ENCODE data around the gene SDK1. TPM values are rescaled to one million over a fixed set of nuclear protein-coding genes. Genes with fewer than 3 reads are reported as not detected.

The SDK1 gene
- total RNA-seq, 1 experiment from 2014 or later = 1.8 TPM

- no peak for DNase-seq (ENCODE audit: low spot score)
Observed at GRCh38 chr7:3866277-3866676, 565.2 kb downstream of the SDK1 start.

GRCh38 chr7:3867863-3868262 is 566.8 kb downstream of the SDK1 start:
- DNase-seq (ENCODE audit: low spot score) = peak; percentile 28

- DNase-seq (ENCODE audit: low spot score) = no peak
Observed at GRCh38 chr7:3879355-3880075, 578.5 kb downstream of the SDK1 start.

- DNase-seq (ENCODE audit: low spot score) = no peak
Observed at GRCh38 chr7:3880228-3880987, 579.4 kb downstream of the SDK1 start.

GRCh38 chr7:3882782-3883181 is 581.7 kb downstream of the SDK1 start:
- DNase-seq (ENCODE audit: low spot score) = no peak

- DNase-seq (ENCODE audit: low spot score) = peak; percentile 11
Observed at GRCh38 chr7:3884543-3884942, 583.5 kb downstream of the SDK1 start.

- no peak for DNase-seq (ENCODE audit: low spot score)
Observed at GRCh38 chr7:3887096-3887690, 586.1 kb downstream of the SDK1 start.

GRCh38 chr7:3888096-3888495 is 587.0 kb downstream of the SDK1 start:
- DNase-seq (ENCODE audit: low spot score) = peak; percentile 34

- no peak for DNase-seq (ENCODE audit: low spot score)
Observed at GRCh38 chr7:3892157-3892556, 591.1 kb downstream of the SDK1 start.

- DNase-seq (ENCODE audit: low spot score) = no peak
Observed at GRCh38 chr7:3892686-3893085, 591.6 kb downstream of the SDK1 start.

- DNase-seq (ENCODE audit: low spot score) = no peak
Observed at GRCh38 chr7:3893151-3893788, 592.2 kb downstream of the SDK1 start.

- no peak for DNase-seq (ENCODE audit: low spot score)
Observed at GRCh38 chr7:3893789-3894153, 592.7 kb downstream of the SDK1 start.

GRCh38 chr7:3895341-3896116 is 594.5 kb downstream of the SDK1 start:
- DNase-seq (ENCODE audit: low spot score) = no peak

GRCh38 chr7:3896169-3896765 is 595.2 kb downstream of the SDK1 start:
- DNase-seq (ENCODE audit: low spot score) = no peak

GRCh38 chr7:3897430-3898372 is 596.6 kb downstream of the SDK1 start:
- peak; percentile 46 for DNase-seq (ENCODE audit: low spot score)

GRCh38 chr7:3899559-3899991 is 598.5 kb downstream of the SDK1 start:
- no peak for DNase-seq (ENCODE audit: low spot score)

- DNase-seq (ENCODE audit: low spot score) = no peak
Observed at GRCh38 chr7:3908153-3908552, 607.1 kb downstream of the SDK1 start.

- no peak for DNase-seq (ENCODE audit: low spot score)
Observed at GRCh38 chr7:3909128-3909527, 608.1 kb downstream of the SDK1 start.

- DNase-seq (ENCODE audit: low spot score) = no peak
Observed at GRCh38 chr7:3910054-3910453, 609.0 kb downstream of the SDK1 start.

- DNase-seq (ENCODE audit: low spot score) = peak; percentile 37
Observed at GRCh38 chr7:3911685-3912084, 610.6 kb downstream of the SDK1 start.
